Panc1 (cell line): ENCODE results near the gene PLPPR4. TPM values are rescaled to one million over a fixed set of nuclear protein-coding genes. Genes with fewer than 3 reads are reported as not detected.

ENCODE experiments used
- ATAC-seq: fragments of 200-7000 bp; cut with Tn5 transposase; 2 replicates; pipeline ENCODE4 v1.9.1; 2020; ENCODE audit warnings: mild to moderate bottlenecking, moderate library complexity
- BruUV-seq: library from RNA; stranded (reverse); fragments of 400-500 nt; replicated peaks from 2 replicates; lab custom pipeline; 2021; lab: Mats Ljungman, UMichigan
- CTCF ChIA-PET: fragments of 300-600 bp; sonication (Branson Sonifier 250); formaldehyde crosslinking; loops from one replicate; lab custom pipeline; 2022; ENCODE audit warnings: antibody characterized with exemption; lab: Charles Lee
- POLR2A ChIA-PET: fragments of 300-600 bp; sonication (Branson Sonifier 250); formaldehyde crosslinking; loops from one replicate; lab custom pipeline; 2022; ENCODE audit warnings: antibody characterized with exemption; lab: Charles Lee
- DNase-seq: peaks from one replicate; pipeline ENCODE4 v3.0.0-alpha.2; 2010; ENCODE audit warnings: low read depth, low spot score
- H3K27ac ChIP-seq: 2 replicates; pipeline ENCODE4 v1.5.1; 2011; ENCODE audit warnings: mild to moderate bottlenecking, low read length, inconsistent platforms
- H3K27me3 ChIP-seq: fragments of 200-500 bp; sonication (Bioruptor generic); 2 replicates; pipeline ENCODE4 v1.6.0; 2014; ENCODE audit warnings: low read length, inconsistent platforms; ENCODE audit not compliant: control insufficient read depth, insufficient read depth
- H3K36me3 ChIP-seq: fragments of 200-500 bp; sonication (Bioruptor generic); 2 replicates; pipeline ENCODE4 v1.5.1; 2014; ENCODE audit warnings: inconsistent platforms, mild to moderate bottlenecking, low read length, moderate library complexity; ENCODE audit not compliant: control insufficient read depth, insufficient read depth
- H3K4me1 ChIP-seq: 2 replicates; pipeline ENCODE4 v1.5.1; 2011; ENCODE audit warnings: inconsistent platforms, mild to moderate bottlenecking, low read length, moderate library complexity; ENCODE audit not compliant: control insufficient read depth, insufficient read depth
- H3K4me3 ChIP-seq, 2 experiments: 2 replicates each; pipeline ENCODE4 v1.5.1; 2011 to 2012; ENCODE audit warnings: low read depth in 2 of 2, low read length in 2 of 2, mild to moderate bottlenecking in 2 of 2, inconsistent platforms in 1 of 2, moderate library complexity in 1 of 2
- H3K9me3 ChIP-seq: fragments of 200-500 bp; sonication (Bioruptor generic); 2 replicates; pipeline ENCODE4 v1.5.1; 2014; ENCODE audit warnings: low read depth, mild to moderate bottlenecking, inconsistent platforms, low read length, moderate library complexity; ENCODE audit not compliant: control insufficient read depth, insufficient read depth
- CTCF ChIP-seq: fragments of 450-650 bp; IDR thresholded peaks from 2 replicates; pipeline ENCODE4 v1.5.1; 2017; ENCODE audit warnings: mild to moderate bottlenecking
- POLR2AphosphoS5 ChIP-seq: IDR thresholded peaks from 2 replicates; pipeline ENCODE4 v1.6.1; 2012; ENCODE audit warnings: mild to moderate bottlenecking, low read depth, low read length, moderate library complexity
- REST ChIP-seq, 2 experiments: IDR thresholded peaks; 2 replicates each; pipeline ENCODE4 v1.6.1; 2011 to 2012; ENCODE audit warnings: low read depth in 2 of 2, control low read depth in 1 of 2, low read length in 1 of 2, mild to moderate bottlenecking in 1 of 2, moderate library complexity in 1 of 2; ENCODE audit not compliant: insufficient read depth in 1 of 2
- SIN3A ChIP-seq: IDR thresholded peaks from 2 replicates; pipeline ENCODE4 v1.6.1; 2012; ENCODE audit warnings: low read depth, mild to moderate bottlenecking, low read length, moderate library complexity, borderline replicate concordance; ENCODE audit not compliant: insufficient read depth
- TCF7L2 ChIP-seq: IDR thresholded peaks from 2 replicates; pipeline ENCODE4 v1.6.1; 2011; ENCODE audit warnings: mild to moderate bottlenecking, low read depth, low read length, inconsistent platforms
- in situ Hi-C: cut with HindIII; loops from 2 replicates; pipeline ENCODE4 v1.10.0; 2016; ENCODE audit warnings: low sequenced_read_pairs, low pct_unique_long_range_greater_than_20kb
- intact Hi-C: fragments of 100-400 bp; cut with micrococcal nuclease; formaldehyde crosslinking; loops from one replicate; pipeline ENCODE4 v1.10.0; 2022; ENCODE audit not compliant: unreplicated experiment
- total RNA-seq: library from RNA; stranded (reverse); gene quantifications from one replicate; pipeline ENCODE4 v1.2.1, GENCODE V29; 2021; ENCODE audit not compliant: unreplicated experiment

Gene PLPPR4
- total RNA-seq, 1 experiment from 2014 or later, result not detected

DNA sequence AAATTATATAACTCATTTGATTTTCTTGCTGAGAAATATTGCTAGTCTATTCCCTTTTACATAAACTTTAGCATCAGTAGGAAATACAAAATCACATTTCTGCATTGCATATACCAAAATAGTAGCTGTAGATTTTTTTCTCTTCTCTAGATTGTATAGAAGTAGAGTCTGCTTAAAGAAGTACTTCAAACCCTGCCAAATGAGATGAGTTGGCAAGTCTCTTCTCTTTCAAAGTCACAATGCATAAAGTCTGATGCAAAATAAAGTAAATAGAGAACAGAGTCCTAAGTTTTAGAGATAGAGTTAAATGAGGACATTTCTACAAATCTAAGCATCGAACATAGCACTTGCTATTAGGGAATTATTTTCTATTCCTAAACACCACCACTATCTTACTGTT, 6.4 kb downstream of the PLPPR4 start:
- H3K4me1 ChIP-seq, result no peaks in the 10 kb centered on the region
- CTCF ChIA-PET, result no interaction called here
- intact Hi-C loops, result no loop called here
- H3K36me3 ChIP-seq, result no peaks in the 10 kb centered on the region
- POLR2A ChIA-PET, result no interaction called here
- BruUV-seq, result no TSS peak
- TF ChIP-seq CTCF, result no peak
- no peak overlapping the region for H3K27ac ChIP-seq
- no peak overlapping the region for H3K4me3 ChIP-seq
- in situ Hi-C loops, result no loop called here
- H3K9me3 ChIP-seq, result no peaks in the 10 kb centered on the region
- no peak for ATAC-seq
- peaks cover 5% of the 10 kb centered on the region for H3K27me3 ChIP-seq
- DNase-seq, result no peak

DNA sequence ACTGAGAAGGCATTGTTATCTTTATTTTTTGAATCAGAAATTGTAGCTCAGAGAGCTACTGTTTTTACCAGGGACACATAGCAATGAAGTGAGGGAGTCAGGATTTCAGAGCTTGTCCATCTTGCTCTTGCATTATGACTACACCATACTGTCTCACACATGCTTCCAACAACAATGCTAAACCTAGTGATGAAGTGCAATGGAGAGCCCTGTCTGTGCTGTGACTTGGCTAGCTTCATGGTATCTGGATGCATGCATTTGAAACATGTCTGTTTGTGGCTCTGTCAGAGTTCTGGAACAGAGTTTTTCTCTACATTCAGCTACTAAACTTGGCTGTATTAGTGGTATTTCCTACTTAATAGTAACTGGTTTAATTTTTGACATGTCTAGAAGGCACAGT, 7.0 kb downstream of the PLPPR4 start:
- ChIA-PET CTCF (no interaction called here), POLR2A (no interaction called here)
- intact Hi-C loops, result no loop called here
- DNase-seq (no peak), ATAC-seq (no peak)
- Histone ChIP-seq H3K9me3 (no peaks in the 10 kb centered on the region), H3K27ac (no peak overlapping the region), H3K36me3 (no peaks in the 10 kb centered on the region), H3K4me3 (no peak overlapping the region), H3K27me3 (peaks cover 1% of the 10 kb centered on the region), H3K4me1 (no peaks in the 10 kb centered on the region)
- in situ Hi-C loops, result no loop called here
- no TSS peak for BruUV-seq
- TF ChIP-seq SIN3A (no peak), CTCF (no peak), POLR2AphosphoS5 (no peak), TCF7L2 (no peak)

DNA sequence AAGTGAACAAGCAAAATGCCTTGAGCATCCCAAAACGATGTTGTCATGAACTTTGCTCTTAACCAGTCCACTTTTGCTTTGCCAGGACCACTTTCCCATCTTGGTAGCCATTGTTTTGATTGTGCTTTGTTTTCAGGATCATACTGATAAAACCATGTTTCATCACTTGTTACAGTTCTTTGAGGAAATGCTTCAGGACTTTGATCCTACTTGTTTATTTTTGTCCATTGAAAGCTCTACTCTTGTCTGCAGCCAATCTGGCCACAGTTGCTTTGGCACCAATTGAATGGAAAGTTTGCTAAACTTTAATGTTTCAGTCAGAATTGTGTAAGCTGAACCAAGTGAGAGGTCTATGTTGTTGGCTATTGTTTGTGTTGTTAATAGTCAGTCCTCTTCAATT, 12.8 kb downstream of the PLPPR4 start:
- H3K27me3 ChIP-seq, result no peaks in the 10 kb centered on the region
- no TSS peak for BruUV-seq
- CTCF ChIA-PET, result no interaction called here
- no peak overlapping the region for H3K27ac ChIP-seq
- intact Hi-C loops (no loop called here), in situ Hi-C loops (no loop called here)
- no peaks in the 10 kb centered on the region for H3K9me3 ChIP-seq
- no peak for TF ChIP-seq POLR2AphosphoS5
- TF ChIP-seq SIN3A, result no peak
- TF ChIP-seq CTCF, result no peak
- no peak for TF ChIP-seq TCF7L2
- TF ChIP-seq REST (IDR thresholded peaks at IDR 0.05; ENCODE audit: insufficient read depth in 1 of 2, low read depth in 2 of 2, low read length in 1 of 2), result no peak
- no peaks in the 10 kb centered on the region for H3K4me1 ChIP-seq
- no peaks in the 10 kb centered on the region for H3K36me3 ChIP-seq
- POLR2A ChIA-PET, result no interaction called here
- no peak for ATAC-seq
- no peak overlapping the region for H3K4me3 ChIP-seq
- no peak for DNase-seq
